Activated CD8-positive, alpha-beta memory T cell treated with anti-CD3 and anti-CD28 coated beads for 1 hour (primary cell): ENCODE results near the gene ZBTB46.
"Not testable (repeated sequence)": the region's sequence is repeated elsewhere in the genome, so short reads cannot be mapped to it uniquely, and the experiment has no call there.

ENCODE experiments used
- DNase-seq, 2 donors: peaks; one replicate each; pipeline ENCODE4 v3.0.0-alpha.2; 2020; ENCODE audit warnings: low read depth in 1 of 2; ENCODE audit errors: extremely low read depth in 1 of 2

Gene ZBTB46

GRCh38 chr20:63819224-63819921, 11.7 kb downstream of the ZBTB46 start:
- no peak for DNase-seq

DNA sequence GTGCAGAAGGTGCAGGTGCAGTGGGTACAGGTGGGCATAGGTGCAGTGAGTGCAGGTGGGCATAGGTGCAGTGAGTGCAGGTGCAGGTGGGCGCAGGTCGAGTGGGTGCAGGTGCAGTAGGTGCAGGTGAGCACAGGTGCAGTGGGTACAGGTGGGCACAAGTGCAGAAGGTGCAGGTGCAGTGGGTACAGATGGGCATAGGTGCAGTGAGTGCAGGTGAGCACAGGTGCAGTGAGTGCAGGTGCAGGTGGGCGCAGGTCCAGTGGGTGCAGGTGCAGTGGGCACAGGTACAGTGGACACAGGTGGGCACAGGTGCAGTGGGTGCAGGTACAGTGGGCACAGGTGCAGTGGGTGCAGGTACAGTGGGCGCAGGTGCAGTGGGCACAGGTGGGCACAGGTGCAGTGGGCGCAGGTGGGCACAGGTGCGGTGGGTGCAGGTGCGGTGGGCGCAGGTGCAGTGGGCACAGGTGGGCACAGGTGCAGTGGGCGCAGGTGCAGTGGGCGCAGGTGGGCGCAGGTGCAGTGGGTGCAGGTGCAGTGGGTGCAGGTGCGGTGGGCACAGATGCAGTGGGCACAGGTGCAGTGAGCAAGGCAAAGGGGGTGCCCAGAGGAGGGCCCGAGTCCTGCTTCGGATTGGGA, 15.3 kb downstream of the ZBTB46 start:
- DNase-seq, result no peak

DNA sequence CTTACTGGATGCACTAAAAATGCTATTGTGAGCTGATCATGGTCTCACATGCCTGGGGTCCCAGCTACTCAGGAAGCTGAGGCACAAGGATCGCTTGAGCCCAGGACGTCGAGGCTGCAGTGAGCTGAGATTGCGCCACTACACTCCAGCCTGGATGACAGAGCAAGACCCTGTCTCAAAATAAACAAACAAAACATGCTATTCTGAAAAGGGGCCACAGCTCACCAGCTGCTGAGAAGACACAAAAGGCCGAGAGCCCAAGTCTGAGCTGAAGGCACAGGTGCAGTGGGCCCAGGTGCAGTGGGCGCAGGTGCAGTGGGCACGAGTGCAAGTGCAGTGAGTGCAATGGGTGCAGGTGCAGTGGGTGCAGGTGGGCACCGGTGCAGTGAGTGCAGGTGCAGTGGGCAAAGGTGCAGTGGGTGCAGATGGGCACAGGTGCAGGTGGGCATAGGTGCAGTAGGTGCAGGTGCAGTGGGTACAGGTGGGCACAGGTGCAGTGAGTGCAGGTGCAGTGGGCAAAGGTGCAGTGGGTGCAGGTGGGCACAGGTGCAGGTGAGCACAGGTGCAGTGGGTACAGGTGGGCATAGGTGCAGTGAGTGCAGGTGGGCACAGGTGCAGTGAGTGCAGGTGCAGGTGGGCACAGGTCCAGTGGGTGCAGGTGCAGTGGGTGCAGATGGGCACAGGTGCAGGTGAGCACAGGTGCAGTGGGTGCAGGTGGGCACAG, 16.0 kb downstream of the ZBTB46 start:
- DNase-seq, result no peak

DNA sequence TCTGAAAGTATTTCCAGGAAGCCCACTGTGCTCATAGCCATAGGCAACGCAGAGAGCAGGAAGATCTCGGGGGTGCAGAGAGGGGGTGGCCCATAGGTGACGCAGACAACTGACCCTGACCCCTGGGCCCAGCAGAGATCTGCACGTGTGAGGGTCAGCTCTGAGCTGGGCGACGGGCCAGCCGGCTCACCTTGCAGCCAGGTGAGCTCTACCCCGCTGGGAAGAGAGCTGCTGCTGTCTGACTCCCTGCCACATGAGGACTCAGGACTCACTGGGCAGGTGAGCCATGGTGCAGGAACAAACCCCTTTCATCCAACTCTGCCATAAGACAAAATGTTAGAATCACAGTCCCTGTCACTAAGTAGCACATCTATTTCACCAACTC, 19.6 kb downstream of the ZBTB46 start:
- no peak for DNase-seq

GRCh38 chr20:63810730-63811490, 20.2 kb downstream of the ZBTB46 start:
- no peak for DNase-seq

GRCh38 chr20:63809856-63810255, 21.2 kb downstream of the ZBTB46 start:
- DNase-seq, result no peak

- no peak for DNase-seq
Measured at GRCh38 chr20:63808964-63809674, 21.9 kb downstream of the ZBTB46 start.

GRCh38 chr20:63808145-63808724, 22.8 kb downstream of the ZBTB46 start:
- no peak for DNase-seq

GRCh38 chr20:63807654-63808053, 23.4 kb downstream of the ZBTB46 start:
- no peak for DNase-seq

DNA sequence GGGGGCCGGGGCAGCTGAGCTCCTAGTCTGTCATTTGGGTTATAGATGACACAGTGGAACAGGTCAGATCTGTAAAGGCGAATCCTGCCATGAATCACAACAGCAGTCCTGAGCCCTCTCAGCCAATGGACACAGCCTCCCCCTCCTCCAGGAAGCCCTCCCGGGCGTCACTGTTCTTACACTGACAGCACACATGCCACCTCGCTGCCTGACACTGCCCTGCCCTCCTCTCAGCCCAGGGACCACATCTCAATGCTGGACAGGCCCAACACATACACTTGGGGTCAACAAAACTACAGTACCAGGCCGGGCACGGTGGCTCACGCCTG, 26.8 kb downstream of the ZBTB46 start:
- no peak for DNase-seq

DNA sequence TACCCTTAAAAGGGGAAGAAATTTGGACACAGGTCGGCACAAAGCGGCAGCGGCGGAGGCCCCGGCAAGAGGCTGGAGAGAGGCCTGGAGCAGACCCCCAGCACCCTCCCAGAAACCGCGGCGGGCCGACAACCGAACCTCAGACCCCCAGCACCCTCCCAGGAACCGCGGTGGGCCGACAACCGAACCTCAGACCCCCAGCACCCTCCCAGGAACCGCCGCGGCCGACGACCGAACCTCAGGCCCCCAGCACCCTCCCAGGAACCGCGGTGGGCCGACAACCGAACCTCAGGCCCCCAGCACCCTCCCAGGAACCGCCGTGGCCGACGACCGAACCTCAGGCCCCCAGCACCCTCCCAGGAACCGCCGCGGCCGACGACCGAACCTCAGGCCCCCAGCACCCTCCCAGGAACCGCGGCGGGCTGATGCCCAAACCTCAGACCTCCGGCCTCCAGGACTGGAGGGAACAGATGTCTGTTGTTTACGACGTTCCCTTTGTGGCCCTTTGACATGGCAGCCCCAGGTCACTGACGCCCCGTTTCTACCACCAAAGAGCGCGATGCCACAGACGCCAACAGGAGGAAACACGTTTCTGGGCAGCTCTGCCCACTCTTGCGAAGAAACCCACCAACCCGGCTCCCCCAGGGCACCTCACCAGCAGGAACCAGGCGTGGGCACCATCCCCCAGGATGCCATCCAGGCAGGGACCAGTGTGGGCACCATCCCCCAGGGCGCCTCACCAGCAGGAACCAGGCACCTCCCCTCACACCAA, 28.4 kb downstream of the ZBTB46 start:
- no peak for DNase-seq

- DNase-seq, result not testable (repeated sequence)
Measured at GRCh38 chr20:63801174-63801573, 29.9 kb downstream of the ZBTB46 start.

DNA sequence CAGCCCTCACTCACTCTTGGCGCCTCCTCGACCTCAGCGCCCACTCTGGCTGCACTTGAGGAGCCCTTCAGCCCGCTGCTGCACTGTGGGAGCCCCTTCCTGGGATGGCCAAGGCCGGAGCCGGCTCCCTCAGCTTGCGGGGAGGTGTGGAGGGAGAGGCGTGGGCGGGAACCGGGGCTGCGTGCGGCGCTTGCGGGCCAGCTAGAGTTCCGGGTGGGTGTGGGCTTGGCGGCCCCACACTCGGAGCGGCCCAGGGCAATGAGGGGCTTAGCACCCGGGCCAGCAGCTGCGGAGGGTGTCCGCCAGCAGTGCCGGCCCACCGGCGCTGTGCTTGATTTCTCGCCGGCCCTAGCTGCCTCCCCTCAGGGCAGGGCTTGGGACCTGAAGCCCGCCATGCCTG, 30.7 kb downstream of the ZBTB46 start:
- DNase-seq, result not testable (repeated sequence)

- DNase-seq, result not testable (repeated sequence)
Measured at GRCh38 chr20:63799127-63799526, 31.9 kb downstream of the ZBTB46 start.

- DNase-seq, result not testable (repeated sequence)
Measured at GRCh38 chr20:63797175-63797574, 33.9 kb downstream of the ZBTB46 start.

DNA sequence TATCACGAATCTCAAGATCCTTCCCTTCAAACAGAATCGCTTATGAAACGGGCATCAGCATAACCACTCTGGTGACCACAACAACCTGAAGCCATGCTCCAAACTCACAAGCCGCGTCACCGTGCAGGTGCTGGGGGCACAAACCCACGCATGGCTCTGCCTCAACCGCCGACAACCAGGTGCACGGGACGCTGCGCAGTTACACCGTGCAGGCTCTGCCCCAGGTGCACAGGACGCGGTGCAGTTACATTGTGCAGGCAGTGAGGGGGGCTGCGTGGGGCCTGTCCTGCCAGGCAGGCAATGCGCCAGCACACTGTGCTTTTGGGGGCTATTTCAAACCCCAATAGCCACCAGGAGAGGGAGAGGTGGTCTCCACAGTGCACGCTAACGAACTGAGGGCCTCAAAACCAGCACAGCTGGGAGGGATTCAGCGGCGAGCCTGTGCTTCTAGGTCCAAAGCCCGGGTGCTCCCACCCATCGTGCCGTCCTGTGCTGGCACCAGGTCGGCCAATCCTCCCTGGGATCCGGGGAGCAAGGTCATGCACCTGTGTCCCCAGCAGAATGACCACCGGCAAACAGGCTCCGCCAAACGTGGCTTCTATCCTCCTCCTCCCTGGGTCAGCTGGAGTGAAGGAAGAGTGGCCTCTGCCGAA, 35.8 kb downstream of the ZBTB46 start:
- DNase-seq, result no peak

- no peak for DNase-seq
Measured at GRCh38 chr20:63794614-63795013, 36.5 kb downstream of the ZBTB46 start.

- no peak for DNase-seq
Measured at GRCh38 chr20:63792866-63793265, 38.2 kb downstream of the ZBTB46 start.

GRCh38 chr20:63791497-63792156, 39.4 kb downstream of the ZBTB46 start:
- DNase-seq, result no peak
